NCI-H748 (cell line): Measurements from ENCODE around the gene TOM1L1.

ENCODE experiments used
- DNase-seq: peaks from one replicate; lab custom pipeline; 2025; ENCODE audit not compliant: unreplicated experiment; lab: John Stamatoyannopoulos, UW

TOM1L1 gene

DNA sequence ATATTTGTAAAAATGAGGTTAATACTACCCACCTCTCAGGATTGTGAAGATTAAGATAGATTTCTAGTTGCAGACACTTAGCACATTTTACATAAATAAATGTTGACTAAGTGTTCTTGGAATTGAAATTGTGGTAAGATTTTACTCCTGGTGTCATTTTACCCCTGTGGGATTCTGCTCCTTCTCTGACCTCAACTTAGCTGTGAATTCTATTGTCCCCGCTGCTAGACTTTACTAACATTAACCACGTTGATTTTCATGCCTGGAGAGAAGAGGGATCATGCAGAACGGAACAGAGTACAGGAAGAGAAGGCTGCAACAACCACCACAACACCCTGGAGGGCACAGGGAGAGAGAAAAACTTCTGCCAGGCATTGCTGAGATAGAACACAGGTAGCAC, 2.1 kb upstream of the TOM1L1 start:
- DNase-seq: no peak

DNA sequence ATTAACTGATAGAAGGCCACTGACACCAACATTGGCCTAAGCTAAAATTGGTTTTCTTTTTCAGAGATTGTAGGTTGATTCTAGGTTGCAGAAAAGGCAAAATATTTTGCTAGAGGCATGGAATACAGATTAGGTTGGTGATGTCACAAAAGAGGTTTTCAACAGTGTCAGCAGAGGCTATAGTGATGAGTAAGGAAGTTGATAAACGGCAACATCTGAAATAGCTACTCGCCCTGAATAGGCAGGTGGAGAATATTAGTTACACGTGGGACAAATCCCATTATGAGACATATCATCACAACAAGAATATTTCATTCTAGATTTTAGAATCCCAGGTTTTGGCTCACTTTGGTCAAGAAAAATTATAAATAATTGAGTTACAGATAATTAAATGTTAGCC, 1.5 kb upstream of the TOM1L1 start:
- DNase-seq: no peak

DNA sequence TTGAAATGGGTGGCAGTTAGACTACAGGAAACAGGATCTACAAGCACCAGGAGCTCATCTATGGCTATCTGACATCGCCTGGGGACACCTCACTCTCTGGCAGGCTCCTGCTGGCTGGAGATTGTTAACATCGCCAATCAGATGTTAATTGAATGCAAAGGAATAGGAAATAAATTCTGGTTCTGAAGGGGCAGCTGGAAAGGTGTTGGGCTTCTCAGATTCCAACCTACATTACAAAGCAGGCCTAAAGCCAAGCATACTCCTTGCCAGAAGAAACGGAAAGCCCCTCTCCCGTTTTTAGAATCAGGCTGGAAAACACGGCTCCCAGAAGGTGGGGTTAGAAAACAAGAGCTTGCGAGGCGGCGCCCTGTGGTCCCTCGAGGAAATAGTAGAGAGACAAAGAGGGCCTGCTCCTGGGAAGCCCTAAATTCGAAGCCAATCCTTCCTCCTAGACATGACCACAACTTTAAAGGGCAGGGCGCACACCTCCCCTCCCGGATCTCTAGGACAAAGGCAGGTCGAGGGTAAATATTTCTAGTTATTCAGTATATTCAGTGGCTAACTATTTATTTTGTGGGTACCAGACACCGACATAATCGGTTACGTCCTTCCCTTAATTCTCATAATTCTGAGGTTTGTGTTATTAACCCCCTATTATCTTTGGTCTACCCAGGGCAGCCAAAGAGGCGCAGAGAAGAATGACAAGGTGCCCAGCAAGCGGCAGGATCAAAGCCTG, 763 bp upstream of the TOM1L1 start:
- DNase-seq: peak; percentile 64

DNA sequence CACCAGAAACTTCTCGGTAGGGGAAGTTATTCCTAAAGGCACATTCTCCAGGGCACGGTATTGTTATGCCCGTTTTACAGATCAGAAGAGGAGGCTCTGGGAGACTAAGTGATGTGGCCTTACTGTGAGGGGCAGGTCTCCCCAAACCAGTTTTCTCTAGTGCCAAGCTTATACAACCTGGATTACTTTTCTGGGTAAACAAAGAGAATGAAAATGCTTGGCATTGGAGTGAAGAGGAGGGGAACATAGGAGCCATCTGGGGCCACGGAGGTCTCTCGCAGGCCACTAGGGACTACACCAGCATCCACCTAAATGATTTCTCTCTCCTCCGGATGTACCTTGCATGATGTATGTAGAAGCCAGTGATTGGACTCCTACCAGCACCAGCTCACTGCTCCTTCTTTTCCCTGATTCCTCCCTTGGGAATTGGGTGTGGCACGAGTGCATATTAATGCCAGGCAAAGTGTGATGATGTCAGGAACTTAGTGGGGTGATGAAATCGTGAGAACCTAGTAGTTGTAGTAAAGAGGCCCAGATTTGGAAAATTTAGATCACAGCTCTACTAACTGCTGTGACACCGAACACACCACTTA, 674 bp downstream of the TOM1L1 start:
- peak; percentile 69 for DNase-seq

DNA sequence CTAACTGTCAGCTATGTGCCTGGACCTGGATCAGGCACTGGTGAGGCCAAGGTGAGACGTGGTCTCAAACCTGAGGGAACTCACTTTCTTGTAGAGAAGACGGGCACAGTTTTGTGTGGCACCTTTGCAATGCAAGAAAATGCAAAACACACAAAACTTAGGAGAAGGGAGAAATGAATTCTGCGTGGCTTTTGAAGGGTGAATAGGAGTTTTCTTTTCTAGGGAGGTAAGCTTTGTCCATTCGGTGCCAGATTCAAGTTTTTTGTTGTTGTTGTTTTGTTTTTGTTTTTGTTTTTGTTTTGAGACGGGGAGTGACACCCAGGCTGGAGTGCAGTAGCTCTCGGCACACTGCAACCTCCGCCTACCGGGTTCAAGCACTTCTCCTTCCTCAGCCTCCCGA, 1.4 kb downstream of the TOM1L1 start:
- no peak for DNase-seq

DNA sequence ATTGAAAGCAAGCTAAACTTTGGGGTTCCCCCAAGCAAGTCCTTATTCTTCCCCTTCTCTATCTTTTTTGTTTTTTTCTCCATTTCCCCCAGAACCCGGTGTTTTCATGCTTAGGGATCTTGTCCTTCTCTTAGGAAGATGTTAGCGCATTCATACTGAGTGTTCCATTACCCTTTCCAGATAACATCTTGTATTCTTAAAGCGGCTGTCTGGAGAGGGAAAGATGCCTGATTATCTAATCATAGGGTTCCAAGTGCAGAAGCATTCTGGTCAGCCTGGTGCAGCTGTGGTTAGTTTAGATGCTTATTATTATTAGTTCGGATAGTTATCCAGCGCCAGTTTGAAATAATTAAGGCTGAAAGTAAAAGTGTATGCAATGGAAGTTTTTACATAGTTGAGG, 2.0 kb downstream of the TOM1L1 start:
- DNase-seq: no peak

DNA sequence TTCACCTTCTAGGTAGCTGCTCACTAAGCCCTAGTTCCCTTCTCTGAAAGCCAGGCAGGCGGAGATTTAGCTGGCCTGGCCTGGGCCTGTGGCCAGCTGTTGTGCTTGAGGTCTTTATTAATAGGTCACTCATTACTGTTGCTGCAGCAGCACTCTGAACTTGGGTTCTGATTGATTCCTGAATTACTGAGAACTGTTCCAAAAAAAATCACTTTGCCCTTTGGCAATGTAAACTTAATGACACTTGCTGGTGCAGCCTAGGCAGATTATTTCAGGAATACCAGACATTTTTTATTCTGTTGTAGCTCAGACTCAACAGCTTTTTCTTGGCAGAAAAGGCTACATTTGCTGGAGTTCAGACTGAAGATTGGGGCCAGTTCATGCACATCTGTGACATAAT, 2.7 kb downstream of the TOM1L1 start:
- DNase-seq: no peak

DNA sequence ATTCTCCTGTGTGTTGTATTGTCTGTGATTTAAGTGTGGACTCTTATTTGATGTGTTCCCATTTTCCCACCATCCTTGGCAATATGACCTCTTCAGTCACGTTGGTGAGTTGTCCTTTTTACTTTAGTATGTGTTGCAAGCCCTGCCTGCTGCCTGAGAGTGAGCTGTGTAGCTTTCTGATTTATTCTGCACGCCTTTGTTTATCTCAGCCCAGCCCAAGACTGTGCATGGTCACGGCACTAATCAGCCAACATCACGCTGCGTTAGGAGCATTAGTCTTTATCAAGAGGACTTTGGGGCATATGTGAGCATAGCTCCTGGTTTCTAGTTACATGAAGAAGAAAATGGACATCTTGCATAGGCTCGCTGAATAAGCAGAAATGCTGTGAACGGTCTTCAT, 6.0 kb downstream of the TOM1L1 start:
- DNase-seq: no peak

DNA sequence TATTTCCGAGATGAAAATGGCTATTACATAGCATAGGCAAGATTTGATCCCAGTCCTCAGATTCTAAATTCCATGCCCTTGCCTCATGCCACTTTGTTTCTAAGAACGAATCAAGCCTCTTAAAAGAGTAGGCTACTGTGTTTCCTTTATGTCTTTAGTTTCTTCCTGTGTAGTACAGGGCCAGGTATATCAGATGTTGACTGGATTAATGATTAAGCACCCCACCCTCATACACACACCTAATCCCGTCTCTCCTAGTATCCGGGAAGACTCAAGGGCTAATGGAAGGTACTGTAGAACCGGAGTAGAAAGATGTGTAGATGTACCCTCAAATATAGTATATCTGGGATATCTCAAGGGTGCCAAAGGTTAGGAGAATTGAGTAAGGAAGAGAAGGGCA, 6.7 kb downstream of the TOM1L1 start:
- DNase-seq: no peak

DNA sequence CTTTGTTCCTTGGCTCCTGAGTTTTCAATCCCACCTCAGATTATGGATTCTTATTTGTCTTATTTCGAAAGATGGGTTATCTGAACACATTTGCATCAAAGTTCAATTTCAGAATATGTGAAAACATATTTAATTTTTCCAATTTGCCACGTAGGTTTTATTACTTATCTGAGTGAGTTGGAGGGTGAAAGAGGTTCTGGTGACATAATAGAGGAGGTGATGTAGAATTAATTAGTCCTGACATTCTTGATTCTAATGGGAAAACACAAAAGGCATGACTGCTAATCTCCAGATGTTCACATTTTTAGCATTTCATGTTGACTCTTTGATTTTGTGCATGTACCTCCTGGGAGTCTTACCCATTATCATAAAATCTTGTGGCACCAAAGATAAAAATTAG, 9.1 kb downstream of the TOM1L1 start:
- DNase-seq: no peak

DNA sequence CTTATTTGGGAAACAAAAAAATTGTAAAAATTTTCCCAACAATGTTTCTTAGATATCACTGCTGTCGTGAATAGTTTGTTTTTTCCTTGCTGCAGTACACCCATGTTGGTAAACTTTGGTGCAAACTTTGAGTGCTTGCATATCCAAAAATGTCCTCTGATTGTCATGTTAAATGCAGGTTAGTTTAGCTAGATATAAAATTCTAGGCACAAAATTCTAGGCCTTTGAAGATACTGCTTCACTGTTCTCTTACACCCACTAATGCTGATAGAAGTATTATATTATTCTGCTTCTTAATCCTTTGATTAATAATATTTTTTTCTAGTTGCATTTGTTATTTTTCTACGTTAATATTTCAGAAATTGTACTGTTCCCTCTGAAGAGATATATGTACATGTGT, 16.1 kb downstream of the TOM1L1 start:
- no peak for DNase-seq

DNA sequence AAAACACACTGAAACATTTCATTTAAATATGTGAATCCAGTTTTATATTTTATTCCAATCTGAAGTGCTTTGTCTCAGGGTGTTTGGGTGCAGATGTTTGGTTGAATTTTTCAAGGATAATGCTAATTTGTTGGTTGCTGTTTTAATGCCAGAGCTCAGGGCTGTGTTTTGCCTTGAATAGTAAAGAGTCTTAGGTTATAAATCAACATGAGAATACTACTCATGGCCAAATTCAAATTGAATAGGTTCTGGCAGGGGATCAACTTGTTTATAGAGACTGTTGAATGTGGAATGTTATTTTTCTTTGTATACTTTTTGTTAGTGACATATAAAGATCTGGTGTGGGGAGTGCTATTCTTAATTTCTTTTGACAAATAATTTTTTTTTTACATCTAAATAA, 18.8 kb downstream of the TOM1L1 start:
- DNase-seq: no peak

DNA sequence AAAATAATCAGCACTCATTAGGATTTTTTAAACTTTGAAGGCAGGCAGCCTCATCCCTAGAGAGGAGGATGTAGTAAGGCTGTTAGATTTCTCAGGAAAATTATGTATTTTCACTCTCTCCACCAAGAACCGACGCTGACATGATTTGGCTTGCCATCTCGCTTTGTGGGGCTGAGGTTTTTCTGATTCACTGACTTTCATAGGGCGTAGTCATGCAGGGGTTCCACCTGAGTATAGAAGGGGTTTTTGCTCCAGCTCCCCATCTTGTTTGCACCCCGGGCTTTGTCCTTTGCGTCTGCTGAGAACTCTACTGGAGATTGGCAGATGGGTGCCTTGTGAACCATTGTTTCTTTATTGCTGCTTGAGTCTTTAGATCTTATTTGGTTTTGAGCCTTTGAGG, 20.2 kb downstream of the TOM1L1 start:
- no peak for DNase-seq

DNA sequence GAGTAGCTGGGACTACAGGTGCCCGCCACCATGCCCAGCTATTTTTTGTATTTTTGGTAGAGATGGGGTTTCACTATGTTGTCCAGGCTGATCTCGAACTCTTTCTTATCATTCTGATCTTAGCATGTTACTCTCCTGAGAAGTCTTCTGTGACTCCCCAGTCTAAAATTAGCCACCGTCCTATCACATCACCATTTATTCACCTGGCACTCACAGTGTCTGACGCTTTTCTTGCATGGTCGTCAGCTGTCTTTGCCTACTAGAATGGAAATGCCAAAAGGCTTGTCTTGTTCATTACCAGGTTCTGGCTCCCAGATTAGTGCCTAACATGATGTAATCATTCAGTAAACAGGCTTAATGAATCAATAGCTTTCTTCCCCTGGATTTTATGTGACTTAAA, 23.8 kb downstream of the TOM1L1 start:
- DNase-seq: no peak

DNA sequence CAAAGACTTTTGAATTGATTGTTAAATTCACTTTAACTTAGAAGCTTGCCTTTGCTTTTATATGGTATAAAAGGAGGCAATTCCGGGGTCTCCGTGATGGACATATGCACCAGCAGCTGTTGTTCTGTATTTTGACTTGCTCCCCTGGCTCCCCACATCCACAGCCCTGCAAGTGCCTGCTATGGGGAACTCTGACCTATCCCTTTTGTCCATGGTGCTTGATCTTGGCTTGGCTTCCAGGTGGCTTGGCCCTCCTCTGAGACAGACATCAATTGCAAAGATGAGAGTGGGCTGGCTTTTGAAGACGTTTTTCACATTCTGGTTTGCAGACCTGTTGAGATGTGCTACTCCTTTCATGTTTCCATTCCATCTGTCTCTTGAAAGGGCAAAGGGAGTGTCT, 26.9 kb downstream of the TOM1L1 start:
- no peak for DNase-seq

DNA sequence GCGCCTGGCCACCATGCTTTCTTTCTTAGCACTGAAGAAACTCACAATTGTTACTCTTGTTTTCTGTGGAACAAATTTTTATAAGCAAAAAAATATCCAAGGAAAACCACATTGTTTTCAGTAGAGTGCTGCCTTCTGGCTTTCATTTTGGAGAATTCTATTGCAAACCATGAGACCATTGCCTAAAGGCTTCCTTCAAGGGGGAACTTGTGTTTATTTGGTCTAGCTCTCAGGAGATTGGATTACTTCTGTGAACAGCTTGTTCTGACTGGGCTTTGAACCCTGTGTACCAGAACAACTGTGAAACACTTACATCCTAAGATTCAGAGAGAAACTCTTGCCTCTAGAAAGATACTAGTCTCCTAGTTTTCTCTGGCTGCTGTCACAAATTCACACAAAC, 32.1 kb downstream of the TOM1L1 start:
- DNase-seq: no peak

DNA sequence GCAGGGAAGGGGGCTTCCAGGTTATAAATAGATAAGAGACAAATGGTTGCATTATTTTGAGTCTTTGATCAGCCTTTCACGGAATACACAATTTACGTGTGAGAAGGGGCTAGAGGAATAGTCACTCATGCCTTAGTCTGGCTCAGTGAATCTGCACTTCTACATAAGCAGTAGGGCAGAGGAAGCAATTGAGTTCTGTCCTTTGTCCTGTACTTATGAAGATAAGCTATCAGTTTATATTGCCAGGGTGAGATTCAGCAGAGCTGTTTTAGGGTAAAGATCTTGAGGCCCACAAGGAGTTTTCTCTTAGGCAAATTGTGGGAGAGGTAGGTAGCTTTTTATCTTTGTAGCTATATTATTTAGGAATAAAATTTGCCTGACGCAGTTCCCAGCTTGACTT, 33.3 kb downstream of the TOM1L1 start:
- DNase-seq: no peak

DNA sequence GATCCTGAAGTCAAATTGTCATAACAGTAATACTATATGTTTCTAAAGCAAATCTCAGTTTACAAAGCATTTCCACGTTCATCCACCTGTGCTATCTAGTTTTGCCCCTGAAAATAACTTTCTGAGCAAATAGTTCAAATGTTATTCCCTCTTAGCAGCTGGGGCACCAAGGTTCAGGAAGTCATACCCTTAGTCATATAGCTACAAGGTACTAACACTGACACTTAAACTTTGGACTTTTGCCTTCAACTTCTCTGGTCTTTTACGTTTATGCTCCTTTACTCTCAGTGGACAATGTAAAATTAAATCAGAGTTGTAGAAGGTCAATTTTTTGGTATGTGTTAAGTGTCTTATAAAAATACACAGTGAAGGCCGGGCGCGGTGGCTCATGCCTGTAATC, 34.8 kb downstream of the TOM1L1 start:
- no peak for DNase-seq

DNA sequence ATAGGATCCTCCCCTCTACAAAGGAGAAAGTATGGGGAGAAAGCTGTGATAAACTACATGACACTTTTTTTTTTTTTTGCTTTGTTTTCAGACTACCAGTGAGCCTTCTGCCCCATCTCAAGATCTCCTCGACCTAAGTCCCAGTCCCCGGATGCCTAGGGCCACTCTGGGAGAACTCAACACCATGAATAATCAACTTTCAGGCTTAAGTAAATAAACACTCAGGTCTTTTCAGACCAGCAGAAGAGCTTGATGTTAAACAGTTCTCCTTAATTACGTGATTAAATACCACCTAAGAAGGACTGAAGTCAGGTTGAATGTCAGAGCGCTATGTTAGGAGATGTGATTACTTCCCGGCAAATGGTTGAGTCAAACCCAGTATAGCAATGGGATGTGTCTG, 36.4 kb downstream of the TOM1L1 start:
- no peak for DNase-seq

DNA sequence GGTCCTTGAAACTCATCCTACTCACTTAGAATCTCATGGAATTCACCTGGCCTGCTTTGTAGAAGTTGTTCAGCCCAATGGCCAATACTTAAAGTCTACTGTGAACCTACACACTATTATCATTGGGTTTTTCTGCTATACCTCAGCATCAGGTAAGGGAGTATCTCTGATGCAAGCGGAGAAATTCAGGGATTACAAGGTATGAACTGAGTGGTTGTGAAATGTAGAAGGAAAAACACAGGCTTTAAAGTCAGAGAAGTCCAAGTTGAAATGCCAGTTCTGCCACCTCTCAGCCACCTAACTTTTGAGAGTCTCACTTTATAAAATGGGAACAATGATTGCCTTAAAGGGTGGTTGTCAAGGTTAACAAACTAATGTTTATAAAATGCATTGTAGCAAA, 36.8 kb downstream of the TOM1L1 start:
- no peak for DNase-seq

DNA sequence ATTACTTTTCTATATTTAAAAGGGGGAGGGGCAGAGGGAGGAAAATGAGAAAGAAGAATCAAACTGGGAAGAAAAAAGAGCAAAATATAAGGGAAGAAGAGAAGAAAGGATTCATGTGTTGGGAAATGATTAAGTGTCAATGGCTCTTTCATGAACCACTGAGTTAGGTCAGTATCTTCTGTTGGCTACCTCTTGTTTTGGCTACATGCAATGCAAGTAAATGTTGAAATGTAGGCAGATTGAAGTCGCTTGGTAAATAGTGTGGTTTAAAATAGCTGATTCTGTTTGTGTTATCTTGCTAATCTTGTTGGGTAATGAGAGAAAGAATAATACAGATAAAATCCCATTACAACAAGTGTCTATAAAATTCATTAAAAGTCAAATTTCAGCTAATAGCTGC, 40.6 kb downstream of the TOM1L1 start:
- no peak for DNase-seq

DNA sequence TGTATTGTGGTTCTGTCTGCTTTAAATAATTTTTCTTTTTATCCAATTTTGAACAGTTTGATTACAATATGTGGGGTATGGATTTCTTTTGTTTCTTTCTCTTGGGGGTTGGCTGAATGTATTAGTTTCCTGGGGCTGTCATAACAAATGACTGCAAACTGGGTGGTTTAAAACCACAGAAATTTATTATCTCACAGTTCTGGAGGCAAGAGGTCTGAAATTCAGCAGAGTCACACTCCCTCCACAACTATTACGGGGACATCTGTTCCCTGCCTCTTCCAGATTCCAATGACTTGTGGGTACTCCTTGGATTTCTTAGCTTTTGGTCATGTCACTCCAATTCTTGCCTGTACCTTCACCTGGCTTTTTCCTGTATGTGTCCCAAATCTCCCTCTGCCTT, 44.1 kb downstream of the TOM1L1 start:
- no peak for DNase-seq

DNA sequence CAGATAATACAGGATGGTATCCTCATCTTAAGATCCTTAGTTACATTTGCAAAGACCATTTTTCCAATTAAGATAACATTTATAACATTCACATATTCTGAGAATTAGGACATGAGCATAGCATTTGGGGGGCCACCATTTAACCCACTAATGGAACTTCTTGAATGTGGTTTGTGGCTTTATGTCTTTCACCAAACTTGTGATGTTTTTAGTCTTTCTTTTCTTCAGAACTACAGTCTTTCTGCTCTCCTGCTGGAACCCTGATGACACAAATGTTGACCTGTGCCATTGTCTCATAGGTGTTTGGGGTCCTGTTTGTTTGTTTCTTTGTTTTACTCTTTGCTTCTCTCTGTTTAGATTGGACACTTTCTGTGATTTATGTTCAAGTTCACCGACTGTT, 44.6 kb downstream of the TOM1L1 start:
- no peak for DNase-seq
